ENCODE measurements around the gene XPNPEP3.
A peak's percentile ranks its signal among the peaks of the same experiment; 100 is the strongest.

GRCh38 chr22:40922484-40923303, 65.7 kb downstream of the XPNPEP3 start:
- peak; percentile 38 to 89 (median 83) for TF ChIP-seq CTCF (IDR thresholded peaks at IDR 0.05)
- TF ChIP-seq POLR2A (IDR thresholded peaks at IDR 0.05) = no peak
